GM10266 (cell line): ENCODE measurements around the gene USP15.
"Not testable (repeated sequence)": the region's sequence is repeated elsewhere in the genome, so short reads cannot be mapped to it uniquely, and the experiment has no call there.

ENCODE experiments used
- DNase-seq: peaks from one replicate; pipeline ENCODE4 v3.0.0; 2012; ENCODE audit errors: extremely low spot score
- TF ChIP-seq, protein P1 (sequence below): IDR thresholded peaks from 2 replicates; pipeline ENCODE4 v1.5.1; 2012; ENCODE audit warnings: mild to moderate bottlenecking, low read depth; ENCODE audit not compliant: control insufficient read depth, insufficient read depth; ENCODE audit errors: missing control alignments

USP15 gene

DNA sequence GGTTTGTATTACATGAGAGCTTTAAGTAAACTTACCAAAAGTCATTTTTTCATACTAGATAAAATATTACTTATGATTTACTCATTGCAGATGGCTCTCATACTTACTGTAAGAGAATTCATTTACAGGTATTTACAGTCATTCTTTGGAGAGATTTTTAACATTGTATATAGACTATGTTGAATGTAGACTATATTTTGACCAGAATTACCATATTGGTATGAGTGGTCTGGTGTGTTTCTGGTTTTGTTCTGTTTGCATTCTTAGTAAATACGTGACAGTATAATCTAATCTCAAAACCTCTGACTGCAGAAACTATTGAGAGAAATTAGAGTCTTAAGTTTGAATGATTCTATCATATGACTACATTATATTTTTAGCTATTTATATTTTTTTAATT lies 91.1 kb downstream of the USP15 start:
- TF ChIP-seq, protein P1, sequence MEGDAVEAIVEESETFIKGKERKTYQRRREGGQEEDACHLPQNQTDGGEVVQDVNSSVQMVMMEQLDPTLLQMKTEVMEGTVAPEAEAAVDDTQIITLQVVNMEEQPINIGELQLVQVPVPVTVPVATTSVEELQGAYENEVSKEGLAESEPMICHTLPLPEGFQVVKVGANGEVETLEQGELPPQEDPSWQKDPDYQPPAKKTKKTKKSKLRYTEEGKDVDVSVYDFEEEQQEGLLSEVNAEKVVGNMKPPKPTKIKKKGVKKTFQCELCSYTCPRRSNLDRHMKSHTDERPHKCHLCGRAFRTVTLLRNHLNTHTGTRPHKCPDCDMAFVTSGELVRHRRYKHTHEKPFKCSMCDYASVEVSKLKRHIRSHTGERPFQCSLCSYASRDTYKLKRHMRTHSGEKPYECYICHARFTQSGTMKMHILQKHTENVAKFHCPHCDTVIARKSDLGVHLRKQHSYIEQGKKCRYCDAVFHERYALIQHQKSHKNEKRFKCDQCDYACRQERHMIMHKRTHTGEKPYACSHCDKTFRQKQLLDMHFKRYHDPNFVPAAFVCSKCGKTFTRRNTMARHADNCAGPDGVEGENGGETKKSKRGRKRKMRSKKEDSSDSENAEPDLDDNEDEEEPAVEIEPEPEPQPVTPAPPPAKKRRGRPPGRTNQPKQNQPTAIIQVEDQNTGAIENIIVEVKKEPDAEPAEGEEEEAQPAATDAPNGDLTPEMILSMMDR: no peak
- DNase-seq: no peak

DNA sequence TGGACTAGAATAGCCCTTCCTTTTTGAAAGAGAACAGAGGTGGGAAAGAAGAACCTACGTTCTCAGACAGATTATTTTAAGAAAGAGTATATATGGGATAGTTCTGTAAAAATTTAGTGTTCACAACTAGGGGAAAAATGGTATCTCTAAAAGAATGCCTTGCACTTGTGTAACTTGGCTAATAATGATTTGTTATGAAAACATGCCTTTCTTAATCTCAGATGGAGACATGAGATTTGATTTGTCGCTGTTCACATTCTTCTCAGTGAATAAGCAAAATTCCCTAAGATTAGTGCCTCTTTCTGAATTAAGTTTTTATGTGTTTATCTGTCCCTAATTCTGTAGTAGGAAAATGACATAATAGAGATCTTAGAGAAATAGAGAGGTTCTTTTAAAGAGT lies 100.8 kb downstream of the USP15 start:
- TF ChIP-seq, protein P1: no peak
- no peak for DNase-seq

DNA sequence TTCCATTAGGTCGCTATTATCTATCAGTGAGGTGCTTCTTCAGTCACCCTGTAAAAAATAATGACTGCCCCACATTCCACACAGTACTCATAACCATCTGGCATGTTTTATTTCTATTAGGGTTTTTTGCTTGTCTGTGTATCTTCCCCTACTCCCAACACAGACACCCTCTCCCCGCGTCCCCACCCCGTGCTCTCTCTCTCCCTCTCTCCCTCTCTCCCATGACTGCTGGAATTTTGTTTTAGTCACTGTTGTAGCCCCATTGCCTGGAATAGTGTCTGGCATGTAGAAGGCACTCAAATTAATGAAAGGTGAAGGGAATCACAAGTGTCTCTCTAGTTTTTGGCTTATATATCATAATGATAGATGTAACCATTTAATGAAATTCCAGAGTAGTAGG lies 103.3 kb downstream of the USP15 start:
- TF ChIP-seq, protein P1: no peak
- no peak for DNase-seq

DNA sequence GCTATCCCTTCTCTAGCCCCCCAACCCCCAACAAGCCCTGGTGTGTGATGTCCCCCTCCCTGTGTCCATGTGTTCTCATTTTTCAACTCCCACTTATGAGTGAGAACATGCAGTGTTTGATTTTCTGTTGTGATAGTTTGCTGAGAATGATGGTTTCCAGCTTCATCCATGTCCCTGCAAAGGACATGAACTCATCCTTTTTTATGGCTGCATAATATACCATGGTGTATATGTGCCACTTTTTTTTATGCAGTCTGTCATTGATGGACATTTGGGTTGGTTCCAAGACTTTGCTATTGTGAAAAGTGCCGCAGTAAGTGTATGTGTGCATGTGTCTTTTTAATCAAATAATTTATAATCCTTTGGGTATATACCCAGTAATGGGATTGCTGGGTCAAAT lies 104.5 kb downstream of the USP15 start:
- DNase-seq: not testable (repeated sequence)

DNA sequence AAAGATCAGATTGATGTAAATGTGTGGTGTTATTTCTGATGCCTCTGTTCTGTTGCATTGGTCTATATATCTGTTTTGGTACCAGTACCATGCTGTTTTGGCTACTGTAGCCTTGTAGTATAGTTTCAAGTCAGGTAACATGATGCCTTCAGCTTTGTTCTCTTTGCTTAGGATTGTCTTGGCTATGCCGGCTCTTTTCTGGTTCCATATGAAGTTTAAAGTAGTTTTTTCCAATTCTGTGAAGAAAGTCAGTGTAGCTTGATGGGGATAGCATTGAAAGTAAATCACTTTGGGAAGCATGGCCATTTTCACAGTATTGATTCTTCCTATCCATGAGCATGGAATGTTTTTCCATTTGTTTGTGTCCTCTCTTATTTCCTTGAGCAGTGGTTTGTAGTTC lies 105.6 kb downstream of the USP15 start:
- not testable (repeated sequence) for DNase-seq

DNA sequence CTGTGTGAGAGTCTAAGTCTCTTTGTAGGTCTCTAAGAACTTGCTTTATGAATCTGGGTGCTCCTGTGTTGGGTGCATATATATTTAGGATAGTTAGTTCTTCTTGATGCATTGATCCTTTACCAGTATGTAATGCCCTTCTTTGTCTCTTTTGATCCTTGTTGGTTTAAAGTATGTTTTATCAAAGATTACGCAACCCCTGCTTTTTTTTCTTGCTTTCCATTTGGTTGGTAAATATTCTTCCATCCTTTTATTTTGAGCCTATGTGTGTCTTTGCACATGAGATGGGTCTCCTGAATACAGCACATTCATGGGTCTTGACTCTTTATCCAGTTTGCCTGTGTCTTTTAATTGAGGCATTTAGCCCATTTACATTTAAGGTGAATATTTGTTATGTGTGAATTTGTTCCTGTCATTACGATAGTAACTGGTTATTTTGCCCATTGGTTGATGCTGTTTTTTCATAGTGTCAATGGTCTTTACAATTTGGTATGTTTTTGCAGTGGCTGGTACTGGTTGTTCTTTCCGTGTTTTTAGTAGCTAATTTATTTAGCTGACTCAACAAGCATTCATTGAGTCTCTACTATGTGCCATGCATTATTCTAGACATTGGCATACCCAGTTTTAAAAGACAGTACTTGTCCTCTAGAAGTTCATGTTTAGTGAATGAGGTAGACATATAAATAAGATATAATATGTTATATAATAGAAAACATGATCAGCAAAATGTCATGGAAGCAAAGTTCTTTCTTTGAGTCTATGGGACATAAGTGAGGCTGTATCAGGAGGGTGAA lies 108.4 kb downstream of the USP15 start:
- DNase-seq: not testable (repeated sequence)

- TF ChIP-seq, protein P1: no peak
- DNase-seq: no peak
Measured at GRCh38 chr12:62370189-62370588, 110.0 kb downstream of the USP15 start.

DNA sequence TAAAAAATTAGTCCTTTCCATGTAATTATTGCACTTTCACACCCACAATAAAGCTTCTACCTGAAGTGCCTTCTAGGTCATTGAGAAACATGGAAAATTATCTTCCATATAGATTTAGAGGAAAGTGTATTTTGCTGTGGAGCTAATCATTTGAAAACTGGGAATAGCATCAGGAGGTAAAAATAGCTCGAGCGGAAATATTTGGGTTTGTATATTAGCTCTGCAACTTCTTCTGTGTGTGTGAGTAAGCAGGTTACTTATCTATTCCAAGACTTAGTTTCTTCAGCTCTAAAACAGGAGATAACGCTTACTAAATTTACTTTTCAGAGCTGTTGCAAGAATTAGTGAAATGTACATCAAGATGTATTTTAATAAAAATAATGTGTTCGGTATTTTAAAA lies 111.5 kb downstream of the USP15 start:
- TF ChIP-seq, protein P1: no peak
- no peak for DNase-seq

- TF ChIP-seq, protein P1: no peak
- no peak for DNase-seq
Measured at GRCh38 chr12:62372134-62372533, 111.9 kb downstream of the USP15 start.
